B cell (primary cell): ENCODE measurements around the gene FGD1. TPM values are rescaled to one million over a fixed set of nuclear protein-coding genes. Genes with fewer than 3 reads are reported as not detected.

ENCODE experiments used
- ATAC-seq: fragments of 200-7000 bp; cut with Tn5 transposase; one replicate; pipeline ENCODE4 v1.10.0; 2021; ENCODE audit warnings: low read depth, mild to moderate bottlenecking, moderate number of reproducible peaks, moderate library complexity
- CTCF ChIA-PET: fragments of 350-600 bp; sonication (Branson Sonifier 250); formaldehyde crosslinking; loops from one replicate; lab custom pipeline; 2021; ENCODE audit warnings: antibody characterized with exemption, inconsistent platforms; lab: Charles Lee
- POLR2A ChIA-PET: fragments of 350-600 bp; sonication (Branson Sonifier 250); formaldehyde crosslinking; loops from one replicate; lab custom pipeline; 2021; ENCODE audit warnings: antibody characterized with exemption; lab: Charles Lee
- DNase-seq: peaks from one replicate; pipeline ENCODE4 v3.0.0; 2013
- H2AFZ ChIP-seq: 2 replicates; pipeline ENCODE4 v1.6.1; 2012; ENCODE audit warnings: mild to moderate bottlenecking, low read depth, low read length; ENCODE audit not compliant: insufficient read depth, poor library complexity, severe bottlenecking
- H3K27ac ChIP-seq, 2 donors: 1 replicate in 1 of 2; 2 replicates in 1 of 2; pipeline ENCODE4 v1.5.1; 2012 to 2013; ENCODE audit warnings: low read length in 2 of 2, mild to moderate bottlenecking in 2 of 2, moderate library complexity in 1 of 2
- H3K27me3 ChIP-seq, 4 experiments: fragments of 200-600 bp in 1 of 4; sonication (generic) in 1 of 4; replicated peaks in 1 of 4; 1 replicate in 2 of 4; 2 replicates in 2 of 4; pipeline versions ENCODE4 v1.6.1 to v1.7.0; 2013 to 2016; ENCODE audit warnings: low read length in 3 of 4, mild to moderate bottlenecking in 2 of 4, mixed read lengths in 1 of 4, moderate library complexity in 1 of 4; ENCODE audit not compliant: insufficient read depth in 4 of 4, control insufficient read depth in 3 of 4; ENCODE audit errors: control extremely low read depth in 1 of 4
- H3K36me3 ChIP-seq, 2 experiments: replicated peaks in 1 of 2; 1 replicate in 1 of 2; 2 replicates in 1 of 2; pipeline versions ENCODE4 v1.6.1 to v1.7.1; 2013; ENCODE audit warnings: low read length in 1 of 2; ENCODE audit not compliant: insufficient read depth in 2 of 2, control insufficient read depth in 1 of 2; ENCODE audit errors: control extremely low read depth in 1 of 2, extremely low read depth in 1 of 2
- H3K4me1 ChIP-seq, 2 donors: fragments of 200-600 bp in 1 of 2; sonication (generic) in 1 of 2; 1 replicate in 1 of 2; 2 replicates in 1 of 2; pipeline versions ENCODE4 v1.5.1 to v1.6.1; 2013 to 2017; ENCODE audit warnings: low read length in 2 of 2; ENCODE audit not compliant: control insufficient read depth in 2 of 2, insufficient read depth in 2 of 2
- H3K4me2 ChIP-seq: replicated peaks from 2 replicates; pipeline ENCODE3; 2012; ENCODE audit warnings: mild to moderate bottlenecking, low read depth, low read length; ENCODE audit not compliant: poor library complexity, severe bottlenecking
- H3K4me3 ChIP-seq, 5 experiments: fragments of 200-600 bp in 1 of 5; sonication (generic) in 1 of 5; 1 replicate in 3 of 5; 2 replicates in 2 of 5; pipeline versions ENCODE4 v1.5.1 to v1.7.0; 2011 to 2016; ENCODE audit warnings: low read length in 4 of 5, mild to moderate bottlenecking in 4 of 5, low read depth in 2 of 5, control low read depth in 1 of 5, moderate library complexity in 1 of 5; ENCODE audit not compliant: insufficient read depth in 1 of 5; ENCODE audit errors: control extremely low read depth in 1 of 5, extremely low read depth in 1 of 5
- H3K79me2 ChIP-seq: fragments of 200-600 bp; sonication (generic); one replicate; pipeline ENCODE4 v1.6.0; 2016; ENCODE audit warnings: low read length; ENCODE audit not compliant: control insufficient read depth, insufficient read depth
- H3K9ac ChIP-seq: fragments of 200-600 bp; sonication (generic); 2 replicates; pipeline ENCODE4 v1.6.1; 2017; ENCODE audit warnings: mild to moderate bottlenecking, low read length, moderate library complexity
- H3K9me3 ChIP-seq, 3 donors: one replicate each; pipeline versions ENCODE4 v1.6.1 to v1.7.1; 2013; ENCODE audit warnings: low read length in 2 of 3; ENCODE audit not compliant: control insufficient read depth in 2 of 3, insufficient read depth in 1 of 3; ENCODE audit errors: control extremely low read depth in 1 of 3
- H4K20me1 ChIP-seq: 2 replicates; pipeline ENCODE4 v1.6.0; 2012; ENCODE audit warnings: mild to moderate bottlenecking, low read length; ENCODE audit not compliant: insufficient read depth, control insufficient read depth, poor library complexity, severe bottlenecking
- H3K27ac Mint-ChIP-seq: one replicate; pipeline ENCODE4 v1.8.0; 2021; ENCODE audit warnings: mixed read lengths
- H3K27me3 Mint-ChIP-seq: one replicate; pipeline ENCODE4 v1.8.0; 2021; ENCODE audit warnings: mixed read lengths
- H3K4me1 Mint-ChIP-seq: one replicate; pipeline ENCODE4 v1.8.0; 2021; ENCODE audit warnings: mixed read lengths
- H3K4me3 Mint-ChIP-seq: one replicate; pipeline ENCODE4 v1.8.0; 2021; ENCODE audit warnings: mixed read lengths
- H3K9me3 Mint-ChIP-seq: one replicate; pipeline ENCODE4 v1.8.0; 2022; ENCODE audit warnings: mixed read lengths; ENCODE audit not compliant: insufficient read depth
- CTCF ChIP-seq: fragments of 200-600 bp; IDR thresholded peaks from one replicate; pipeline ENCODE4 v1.8.0; 2022; ENCODE audit warnings: antibody characterized with exemption, mild to moderate bottlenecking
- EZH2 ChIP-seq: IDR thresholded peaks from 2 replicates; pipeline ENCODE4 v1.6.1; 2012; ENCODE audit warnings: borderline replicate concordance, low read depth, mild to moderate bottlenecking, moderate library complexity, low read length; ENCODE audit not compliant: insufficient read depth, poor library complexity, severe bottlenecking
- WGBS: methylation state at CpG from one replicate; pipeline ENCODE4 v1.1.5; 2013; ENCODE audit warnings: missing lambda C conversion rate; ENCODE audit not compliant: insufficient coverage; 5-methylcytosine and 5-hydroxymethylcytosine counted together
- intact Hi-C: fragments of 100-400 bp; cut with micrococcal nuclease; formaldehyde crosslinking; loops from one replicate; pipeline ENCODE4 v1.10.0; 2022
- polyA plus RNA-seq: library from polyadenylated mRNA; depleted of rRNA; stranded (reverse); fragments of >200 nt; gene quantifications from 2 replicates; pipeline ENCODE4 v1.2.3, GENCODE V29; 2012
- total RNA-seq, 2 donors: library from RNA; stranded (reverse); fragments of 120-200 nt in 1 of 2; gene quantifications; 1 replicate in 1 of 2; 2 replicates in 1 of 2; pipeline versions ENCODE4 v1.2.3 to v1.2.4, GENCODE V29; 2013 to 2022

Gene FGD1
- total and polyA plus RNA-seq, 2 donors (not counting 1 experiment from before 2014, with no cell fraction given) = 0.20 TPM; not detected in 1

GRCh38 chrX:54529552-54530356, 33.7 kb upstream of the FGD1 start, which contains the start of gene GNL3L:
TSS of gene GNL3L (plus strand) at chrX:54530219. CDS start at chrX:54532567, 2,348 bp downstream.
- Histone ChIP-seq H3K9me3 (peaks cover 0 to 8% (median 4%) of the 10 kb centered on the region in 3 donors), H3K4me3 (peak within 1 kb of the TSS; percentile 64 to 93 (median 75)), H3K27me3 (no peaks in the 10 kb centered on the region), H3K27ac (peak within 1 kb of the TSS; percentile 89 to 91), H3K4me1 (peaks cover 13 to 31% of the 10 kb centered on the region in 2 donors), H3K9ac (peak within 1 kb of the TSS; percentile 95), H3K4me2 (peak within 1 kb of the TSS; percentile 68), H3K36me3 (peaks cover 0 to 5% of the 10 kb centered on the region in 2 experiments), H4K20me1 (no peaks in the 10 kb centered on the region), H3K79me2 (peaks cover 46% of the 10 kb centered on the region), H2AFZ (peak within 1 kb of the TSS; percentile 81)
- Mint-ChIP-seq H3K27ac (peak within 1 kb of the TSS; percentile 97), H3K27me3 (no peaks in the 10 kb centered on the region), H3K4me3 (peak within 1 kb of the TSS; percentile 93), H3K9me3 (no peaks in the 10 kb centered on the region), H3K4me1 (peaks cover 34% of the 10 kb centered on the region)
- WGBS = no CpG with 5 or more reads among the region's 51 CpGs
- DNase-seq (peak; percentile 89), ATAC-seq (peak; percentile 86)
- intact Hi-C loops = loop anchor here (1.0 to 2.0 kb wide), 3 partner anchors 89 to 631 kb away; partner anchors contain the start of genes MAGED2 and TSR2
- ChIA-PET CTCF (interaction anchor here (3.0 kb wide), 1 partner anchor 110 kb away, joined by 13 read pairs; no protein-coding TSS in a partner anchor), POLR2A (interaction anchor here (0.6 to 1.6 kb wide), 5 partner anchors 110 to 1448 kb away, joined by 3 to 14 read pairs (median 3); partner anchors contain the start of genes MAGED2, PHF8 and TSPYL2)
- TF ChIP-seq EZH2 (no peak), CTCF (no peak)
